ENCODE results near the gene RPL31.

The RPL31 gene

DNA sequence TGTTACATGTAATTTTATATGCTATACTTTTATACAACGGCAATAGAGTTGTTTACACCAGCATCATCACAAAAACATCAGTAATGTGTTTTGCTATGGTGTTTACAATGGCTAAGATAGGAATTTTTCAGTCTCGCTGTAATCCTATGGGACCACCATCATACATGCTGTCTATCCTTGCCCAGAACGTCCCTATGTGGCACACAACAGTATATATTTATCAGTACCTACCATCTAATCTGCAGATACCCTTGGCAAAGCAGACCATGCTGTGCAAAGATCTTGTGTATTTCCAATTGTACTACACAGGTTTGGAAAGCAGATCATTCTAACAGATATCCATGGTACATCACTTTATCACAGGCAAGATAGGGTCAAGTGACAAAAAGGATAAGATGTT, 15.3 kb downstream of the RPL31 start:
- Histone ChIP-seq H3K36me3 (ENCODE audit: insufficient read depth, low read depth, low read length) (peaks cover 59% of the 10 kb centered on the region), H3K9ac (ENCODE audit: low read depth, low read length) (no peak overlapping the region), H3K27me3 (ENCODE audit: insufficient read depth, low read length) (no peaks in the 10 kb centered on the region), H3K4me1 (ENCODE audit: insufficient read depth, low read length) (no peaks in the 10 kb centered on the region), H3K4me3 (ENCODE audit: low read length) (no peak overlapping the region), H3K9me3 (ENCODE audit: insufficient read depth, low read depth, low read length) (no peaks in the 10 kb centered on the region), H3K27ac (ENCODE audit: low read length) (no peak overlapping the region)

DNA sequence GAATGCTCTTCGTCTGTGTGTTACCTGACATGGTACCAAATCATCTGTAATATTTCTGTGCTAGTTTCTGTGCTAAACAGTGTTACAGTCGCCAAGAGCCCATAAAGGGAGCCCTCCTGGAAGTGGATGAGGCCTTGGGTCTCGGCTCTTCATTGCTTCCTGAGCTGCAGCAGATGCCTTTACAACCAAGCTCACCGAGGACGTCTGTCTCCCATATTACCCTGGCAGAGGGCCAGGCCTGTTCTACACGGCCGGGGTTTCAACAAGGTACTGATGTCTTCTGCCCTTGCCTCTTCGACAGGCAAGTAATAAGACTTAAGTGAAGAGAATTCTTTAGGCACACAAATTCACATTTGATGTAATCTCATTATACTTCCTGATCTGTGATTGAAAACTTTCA, 16.8 kb downstream of the RPL31 start:
- H3K36me3 ChIP-seq (ENCODE audit: insufficient read depth, low read depth, low read length), result peaks cover 55% of the 10 kb centered on the region
- no peak overlapping the region for H3K27ac ChIP-seq (ENCODE audit: low read length)
- no peak overlapping the region for H3K4me3 ChIP-seq (ENCODE audit: low read length)
- H3K9ac ChIP-seq (ENCODE audit: low read depth, low read length), result no peak overlapping the region
- no peaks in the 10 kb centered on the region for H3K27me3 ChIP-seq (ENCODE audit: insufficient read depth, low read length)
- no peaks in the 10 kb centered on the region for H3K9me3 ChIP-seq (ENCODE audit: insufficient read depth, low read depth, low read length)
- H3K4me1 ChIP-seq (ENCODE audit: insufficient read depth, low read length), result no peaks in the 10 kb centered on the region

DNA sequence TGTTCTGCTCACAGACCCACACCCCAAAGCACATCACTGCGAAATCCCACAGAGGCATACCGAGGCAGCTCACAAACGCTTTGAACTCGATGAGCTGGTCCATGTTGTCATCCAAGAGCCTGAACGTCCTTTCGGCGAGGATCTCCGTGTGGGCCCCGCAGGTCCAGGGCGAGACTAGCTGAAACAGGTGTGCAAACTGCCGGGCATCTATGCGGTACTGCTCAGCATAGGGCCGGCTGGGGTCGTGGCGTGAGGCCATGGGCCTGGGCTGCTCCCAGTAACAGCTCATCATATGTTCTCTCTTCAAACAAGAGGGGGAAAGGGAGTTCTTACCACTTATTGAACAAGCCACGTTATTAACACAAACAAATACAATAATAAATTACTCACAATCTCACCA, 20.1 kb downstream of the RPL31 start:
- H3K27me3 ChIP-seq (ENCODE audit: insufficient read depth, low read length), result no peaks in the 10 kb centered on the region
- H3K27ac ChIP-seq (ENCODE audit: low read length), result no peak overlapping the region
- peaks cover 59% of the 10 kb centered on the region for H3K36me3 ChIP-seq (ENCODE audit: insufficient read depth, low read depth, low read length)
- H3K4me3 ChIP-seq (ENCODE audit: low read length), result no peak overlapping the region
- no peak overlapping the region for H3K9ac ChIP-seq (ENCODE audit: low read depth, low read length)
- no peaks in the 10 kb centered on the region for H3K9me3 ChIP-seq (ENCODE audit: insufficient read depth, low read depth, low read length)
- peaks cover 8% of the 10 kb centered on the region; the same call in 1 of the 2 replicates for H3K4me1 ChIP-seq (ENCODE audit: insufficient read depth, low read length)

DNA sequence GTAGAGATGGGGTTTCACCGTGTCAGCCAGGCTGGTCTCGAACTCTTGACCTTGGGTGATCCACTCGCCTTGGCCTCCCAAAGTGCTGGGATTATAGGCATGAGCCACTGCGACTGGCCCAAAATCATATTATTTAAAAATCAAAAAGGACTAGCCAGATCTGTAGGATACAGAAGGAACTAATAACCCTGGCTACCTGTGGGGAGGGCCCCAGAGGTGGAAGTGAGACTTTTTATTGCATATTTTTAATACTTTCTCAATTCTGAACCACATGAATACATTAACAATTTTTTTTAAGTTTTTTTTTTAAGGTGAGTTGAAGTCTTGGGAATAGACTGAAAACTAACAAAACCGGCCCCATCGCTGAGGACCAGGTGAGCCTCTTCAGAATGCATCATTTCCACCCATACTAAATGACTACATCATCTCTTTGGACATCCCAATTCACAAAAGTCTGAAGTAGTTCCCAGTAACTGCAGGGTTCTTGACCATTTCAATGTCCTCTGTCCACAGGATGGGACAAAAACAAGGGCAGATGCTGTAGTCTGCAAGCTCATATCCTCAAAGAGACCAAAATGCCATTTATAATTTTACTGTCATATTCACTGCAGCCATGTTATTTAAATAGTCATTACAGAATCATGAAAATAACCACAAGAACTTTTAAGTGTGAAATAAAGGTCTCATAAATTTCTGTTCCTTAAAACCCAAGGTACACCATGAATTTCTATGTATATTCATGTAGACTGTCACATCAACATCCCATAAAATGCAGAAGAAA, 21.4 kb downstream of the RPL31 start:
- no peak overlapping the region for H3K9ac ChIP-seq (ENCODE audit: low read depth, low read length)
- no peaks in the 10 kb centered on the region for H3K9me3 ChIP-seq (ENCODE audit: insufficient read depth, low read depth, low read length)
- H3K4me3 ChIP-seq (ENCODE audit: low read length), result no peak overlapping the region
- no peaks in the 10 kb centered on the region for H3K27me3 ChIP-seq (ENCODE audit: insufficient read depth, low read length)
- H3K36me3 ChIP-seq (ENCODE audit: insufficient read depth, low read depth, low read length), result peaks cover 59% of the 10 kb centered on the region
- no peak overlapping the region for H3K27ac ChIP-seq (ENCODE audit: low read length)
- H3K4me1 ChIP-seq (ENCODE audit: insufficient read depth, low read length), result peaks cover 8% of the 10 kb centered on the region; the same call in 1 of the 2 replicates

DNA sequence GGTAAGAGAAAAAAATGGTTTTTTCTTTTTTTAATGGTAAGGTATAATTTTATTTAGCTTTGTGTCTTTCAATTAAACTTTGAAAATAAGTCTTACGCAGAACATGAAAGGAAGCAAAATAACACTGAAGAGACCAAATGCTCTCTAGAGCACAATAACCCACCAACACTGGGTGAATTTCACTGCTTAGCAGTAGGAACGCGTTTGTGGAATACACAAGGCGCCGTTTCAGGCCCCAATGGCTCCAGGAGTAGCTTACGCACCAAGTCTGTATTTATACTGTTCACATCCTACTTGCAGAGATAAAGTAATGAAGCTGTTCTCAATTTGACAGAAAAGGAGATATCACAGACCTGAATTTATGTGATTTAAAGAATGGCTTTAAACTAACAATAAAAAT, 23.5 kb downstream of the RPL31 start:
- H3K9ac ChIP-seq (ENCODE audit: low read depth, low read length), result peak overlapping the region; percentile 32; the same call in 1 of the 2 replicates
- H3K27me3 ChIP-seq (ENCODE audit: insufficient read depth, low read length), result no peaks in the 10 kb centered on the region
- H3K9me3 ChIP-seq (ENCODE audit: insufficient read depth, low read depth, low read length), result no peaks in the 10 kb centered on the region
- H3K4me3 ChIP-seq (ENCODE audit: low read length), result no peak overlapping the region
- peaks cover 8% of the 10 kb centered on the region; the same call in 1 of the 2 replicates for H3K4me1 ChIP-seq (ENCODE audit: insufficient read depth, low read length)
- peaks cover 49% of the 10 kb centered on the region for H3K36me3 ChIP-seq (ENCODE audit: insufficient read depth, low read depth, low read length)
- H3K27ac ChIP-seq (ENCODE audit: low read length), result no peak overlapping the region

DNA sequence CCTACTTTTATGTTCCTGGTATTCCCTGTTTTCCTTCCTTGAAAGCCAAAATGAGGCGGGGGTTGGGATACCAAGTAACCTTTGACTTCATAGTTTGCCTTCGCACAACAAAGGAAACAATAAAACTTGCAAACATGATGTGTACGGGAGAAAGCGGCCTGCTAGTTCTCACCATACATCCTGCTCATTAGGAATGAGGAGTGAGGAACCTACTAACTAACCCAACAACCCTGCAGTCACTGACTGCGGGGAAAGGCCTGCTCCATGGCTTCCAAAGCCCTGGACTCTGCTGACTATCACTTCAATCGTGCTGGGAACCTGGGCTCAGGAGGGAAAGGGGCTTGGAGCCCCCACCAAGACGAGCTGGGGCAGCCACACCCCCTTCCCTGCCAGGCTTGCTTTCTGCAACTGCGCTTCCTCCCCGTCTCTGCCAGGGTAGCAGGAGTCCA, 24.2 kb downstream of the RPL31 start:
- no peak overlapping the region for H3K27ac ChIP-seq (ENCODE audit: low read length)
- peak overlapping the region; percentile 32 for H3K9ac ChIP-seq (ENCODE audit: low read depth, low read length)
- no peaks in the 10 kb centered on the region for H3K27me3 ChIP-seq (ENCODE audit: insufficient read depth, low read length)
- no peaks in the 10 kb centered on the region for H3K9me3 ChIP-seq (ENCODE audit: insufficient read depth, low read depth, low read length)
- H3K36me3 ChIP-seq (ENCODE audit: insufficient read depth, low read depth, low read length), result peaks cover 41% of the 10 kb centered on the region
- peaks cover 8% of the 10 kb centered on the region; the same call in 1 of the 2 replicates for H3K4me1 ChIP-seq (ENCODE audit: insufficient read depth, low read length)
- H3K4me3 ChIP-seq (ENCODE audit: low read length), result no peak overlapping the region

DNA sequence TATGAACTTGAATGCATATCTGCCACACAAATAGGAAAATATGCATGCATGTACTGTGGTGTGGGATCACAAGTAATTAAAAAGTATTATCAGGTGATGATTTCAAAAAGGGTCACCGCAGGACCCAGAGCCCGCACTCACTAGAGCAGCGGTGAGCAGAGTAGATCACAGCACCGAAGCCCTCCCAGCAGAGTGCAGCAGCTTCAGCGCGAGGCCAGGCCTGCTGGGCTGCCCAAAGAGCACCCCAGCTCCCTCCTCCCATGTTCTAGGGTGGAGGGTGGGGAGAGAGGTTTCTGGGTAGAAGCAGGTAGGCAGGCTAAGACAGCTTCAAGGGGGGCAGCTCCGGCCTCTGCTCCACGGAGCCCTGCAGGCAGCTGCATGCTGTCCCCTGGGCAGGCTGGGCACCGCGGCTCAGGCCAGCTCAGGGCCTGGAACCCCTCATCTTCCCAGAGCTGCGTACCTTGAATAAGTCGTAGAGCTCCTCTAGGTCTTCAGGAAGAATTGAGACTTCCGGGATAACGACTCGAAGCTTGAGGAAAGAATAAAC, 24.9 kb downstream of the RPL31 start:
- H3K9me3 ChIP-seq (ENCODE audit: insufficient read depth, low read depth, low read length), result no peaks in the 10 kb centered on the region
- H3K4me3 ChIP-seq (ENCODE audit: low read length), result no peak overlapping the region
- no peak overlapping the region for H3K9ac ChIP-seq (ENCODE audit: low read depth, low read length)
- peaks cover 8% of the 10 kb centered on the region; the same call in 1 of the 2 replicates for H3K4me1 ChIP-seq (ENCODE audit: insufficient read depth, low read length)
- peaks cover 36% of the 10 kb centered on the region for H3K36me3 ChIP-seq (ENCODE audit: insufficient read depth, low read depth, low read length)
- no peaks in the 10 kb centered on the region for H3K27me3 ChIP-seq (ENCODE audit: insufficient read depth, low read length)
- no peak overlapping the region for H3K27ac ChIP-seq (ENCODE audit: low read length)

DNA sequence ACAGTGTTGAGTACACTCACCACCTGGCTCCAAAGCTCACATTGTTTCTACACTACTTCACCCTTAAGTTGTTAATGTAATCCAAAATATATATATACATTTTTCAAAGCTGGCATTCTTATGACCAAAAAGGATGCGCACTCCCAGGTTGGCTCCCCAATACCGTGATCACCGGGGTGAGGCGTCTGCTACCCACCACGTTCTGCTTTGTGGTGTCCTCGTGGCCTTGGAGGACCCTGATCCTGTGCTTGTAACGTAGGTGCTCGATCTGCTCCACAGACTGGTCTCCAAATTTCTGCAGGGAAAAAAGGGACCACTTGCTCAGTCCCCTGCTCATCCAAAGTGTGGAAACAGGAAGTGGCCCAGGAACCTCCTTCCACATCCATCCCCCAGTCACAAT, 25.8 kb downstream of the RPL31 start:
- H3K27ac ChIP-seq (ENCODE audit: low read length), result no peak overlapping the region
- H3K4me1 ChIP-seq (ENCODE audit: insufficient read depth, low read length), result peaks cover 8% of the 10 kb centered on the region; the same call in 1 of the 2 replicates
- H3K9ac ChIP-seq (ENCODE audit: low read depth, low read length), result no peak overlapping the region
- H3K4me3 ChIP-seq (ENCODE audit: low read length), result no peak overlapping the region
- H3K9me3 ChIP-seq (ENCODE audit: insufficient read depth, low read depth, low read length), result no peaks in the 10 kb centered on the region
- no peaks in the 10 kb centered on the region for H3K27me3 ChIP-seq (ENCODE audit: insufficient read depth, low read length)
- peaks cover 42% of the 10 kb centered on the region for H3K36me3 ChIP-seq (ENCODE audit: insufficient read depth, low read depth, low read length)

DNA sequence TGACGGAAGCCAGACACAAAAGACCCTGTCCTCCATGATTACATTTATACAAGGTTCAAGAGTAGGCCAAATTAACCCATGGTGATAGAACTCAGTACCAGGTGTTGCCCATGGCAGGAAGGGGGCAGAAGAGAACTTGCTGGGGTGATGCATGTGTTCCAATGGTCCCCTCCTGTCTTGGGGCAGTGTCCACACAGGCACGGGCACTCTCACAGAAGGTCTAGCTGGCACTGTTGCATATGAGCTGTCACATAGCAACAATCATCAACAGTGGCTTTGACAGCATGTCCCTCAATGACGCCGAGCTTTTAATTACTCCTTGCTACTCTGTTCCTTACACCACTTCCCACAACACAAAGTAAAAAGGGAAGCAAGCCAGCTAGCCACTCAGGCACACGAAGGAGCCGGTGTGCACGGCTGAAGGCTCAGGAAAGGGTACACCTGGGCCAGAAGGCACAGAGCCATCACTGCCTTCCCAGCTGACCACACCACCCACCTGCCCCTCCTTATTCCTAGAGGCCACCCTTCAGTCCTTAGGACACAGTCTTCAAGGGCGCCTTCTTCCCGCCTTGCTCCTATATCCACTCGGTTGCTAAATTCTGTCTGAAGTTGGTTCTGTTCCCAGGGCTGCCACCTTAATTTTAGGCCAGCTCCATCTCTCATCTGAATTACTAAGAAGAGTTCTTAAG, 28.9 kb downstream of the RPL31 start:
- Histone ChIP-seq H3K27ac (ENCODE audit: low read length) (no peak overlapping the region), H3K36me3 (ENCODE audit: insufficient read depth, low read depth, low read length) (peaks cover 50% of the 10 kb centered on the region), H3K27me3 (ENCODE audit: insufficient read depth, low read length) (no peaks in the 10 kb centered on the region), H3K4me3 (ENCODE audit: low read length) (no peak overlapping the region), H3K9ac (ENCODE audit: low read depth, low read length) (no peak overlapping the region), H3K4me1 (ENCODE audit: insufficient read depth, low read length) (peaks cover 3% of the 10 kb centered on the region; the same call in 1 of the 2 replicates), H3K9me3 (ENCODE audit: insufficient read depth, low read depth, low read length) (no peaks in the 10 kb centered on the region)

DNA sequence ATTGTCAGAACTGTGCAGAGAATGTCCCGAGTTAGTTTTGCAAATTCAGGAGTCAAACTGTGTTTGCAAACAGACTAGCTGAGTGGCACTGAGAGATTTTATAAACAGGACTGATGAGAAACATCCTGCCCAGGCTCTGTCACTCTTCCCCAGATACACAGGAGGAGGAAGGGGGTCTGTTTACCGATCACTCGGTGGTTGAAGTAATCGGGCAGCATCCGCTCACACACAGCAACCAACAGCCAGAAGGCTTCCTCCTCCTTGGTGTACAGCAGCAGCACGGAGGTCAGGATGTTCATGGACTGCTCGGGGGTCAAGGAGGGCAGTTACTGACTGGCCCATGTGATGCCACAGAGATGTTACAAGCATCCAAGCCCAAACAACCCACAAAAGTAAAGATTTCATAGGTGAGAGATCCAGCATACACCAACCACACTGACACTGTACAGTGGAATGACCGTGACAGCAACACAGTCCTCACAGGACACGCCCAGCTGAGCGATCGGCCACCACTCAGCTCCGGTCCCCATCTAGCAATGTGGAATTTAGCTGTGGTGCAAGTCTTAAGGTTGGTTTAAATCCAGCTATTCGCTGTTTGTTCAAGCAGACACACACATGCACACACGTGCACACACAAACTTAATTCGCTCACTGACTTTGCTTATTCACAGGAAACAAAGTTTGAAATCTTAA, 30.1 kb downstream of the RPL31 start:
- H3K27me3 ChIP-seq (ENCODE audit: insufficient read depth, low read length), result no peaks in the 10 kb centered on the region
- H3K9ac ChIP-seq (ENCODE audit: low read depth, low read length), result no peak overlapping the region
- no peaks in the 10 kb centered on the region for H3K4me1 ChIP-seq (ENCODE audit: insufficient read depth, low read length)
- H3K9me3 ChIP-seq (ENCODE audit: insufficient read depth, low read depth, low read length), result no peaks in the 10 kb centered on the region
- no peak overlapping the region for H3K4me3 ChIP-seq (ENCODE audit: low read length)
- H3K27ac ChIP-seq (ENCODE audit: low read length), result no peak overlapping the region
- peaks cover 47% of the 10 kb centered on the region for H3K36me3 ChIP-seq (ENCODE audit: insufficient read depth, low read depth, low read length)

DNA sequence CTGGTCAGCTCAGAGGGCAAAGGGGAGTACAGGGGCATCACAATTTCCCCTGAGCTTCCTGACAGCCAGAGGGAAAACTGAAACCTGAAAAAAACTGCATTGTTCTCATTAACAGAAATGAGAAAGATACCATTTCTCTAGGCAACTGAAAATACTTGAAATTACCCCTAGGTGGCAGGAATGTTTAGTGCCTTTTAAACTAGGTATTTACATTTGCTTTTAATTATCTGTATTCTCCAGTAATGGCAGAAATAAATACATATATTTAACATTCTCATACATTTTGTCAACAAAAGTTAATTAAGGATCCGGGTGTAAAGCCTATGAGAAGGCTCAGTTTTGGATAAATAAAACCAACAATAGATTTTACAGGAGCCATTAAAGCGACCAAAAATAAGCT, 34.5 kb downstream of the RPL31 start:
- Histone ChIP-seq H3K4me1 (ENCODE audit: insufficient read depth, low read length) (no peaks in the 10 kb centered on the region), H3K4me3 (ENCODE audit: low read length) (no peak overlapping the region), H3K36me3 (ENCODE audit: insufficient read depth, low read depth, low read length) (peaks cover 65% of the 10 kb centered on the region), H3K27ac (ENCODE audit: low read length) (no peak overlapping the region), H3K27me3 (ENCODE audit: insufficient read depth, low read length) (no peaks in the 10 kb centered on the region), H3K9ac (ENCODE audit: low read depth, low read length) (no peak overlapping the region), H3K9me3 (ENCODE audit: insufficient read depth, low read depth, low read length) (no peaks in the 10 kb centered on the region)
